Stimulated activated CD8-positive, alpha-beta memory T cell treated with anti-CD3 and anti-CD28 coated beads, Interleukin-4, amount 100 ng/mL, for 4 hours (primary cell): ENCODE measurements around the gene KCNQ5.

Source experiments
- DNase-seq, 2 donors: peaks; one replicate each; pipeline ENCODE4 v3.0.0-alpha.2; 2020; ENCODE audit warnings: low read depth in 2 of 2, low spot score in 1 of 2

KCNQ5 gene

DNA sequence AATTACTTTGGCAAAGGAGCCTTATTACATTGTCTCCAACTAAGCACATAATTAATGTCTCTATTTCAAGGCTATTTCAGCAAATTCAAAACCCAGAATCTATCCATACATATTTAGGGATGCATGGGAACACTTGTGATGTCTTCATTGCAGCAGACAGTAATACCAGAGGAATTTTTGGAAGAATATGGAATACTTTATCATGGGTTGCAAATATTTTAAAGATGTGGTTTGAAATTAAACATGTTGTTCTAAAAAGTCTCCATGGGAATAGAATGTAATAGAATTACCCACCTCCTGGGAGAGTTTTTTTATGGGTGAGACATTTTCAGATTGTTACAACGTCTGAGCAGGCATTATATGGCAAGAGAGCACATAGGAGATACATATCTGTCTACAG lies 170.8 kb downstream of the KCNQ5 start:
- DNase-seq = no peak

DNA sequence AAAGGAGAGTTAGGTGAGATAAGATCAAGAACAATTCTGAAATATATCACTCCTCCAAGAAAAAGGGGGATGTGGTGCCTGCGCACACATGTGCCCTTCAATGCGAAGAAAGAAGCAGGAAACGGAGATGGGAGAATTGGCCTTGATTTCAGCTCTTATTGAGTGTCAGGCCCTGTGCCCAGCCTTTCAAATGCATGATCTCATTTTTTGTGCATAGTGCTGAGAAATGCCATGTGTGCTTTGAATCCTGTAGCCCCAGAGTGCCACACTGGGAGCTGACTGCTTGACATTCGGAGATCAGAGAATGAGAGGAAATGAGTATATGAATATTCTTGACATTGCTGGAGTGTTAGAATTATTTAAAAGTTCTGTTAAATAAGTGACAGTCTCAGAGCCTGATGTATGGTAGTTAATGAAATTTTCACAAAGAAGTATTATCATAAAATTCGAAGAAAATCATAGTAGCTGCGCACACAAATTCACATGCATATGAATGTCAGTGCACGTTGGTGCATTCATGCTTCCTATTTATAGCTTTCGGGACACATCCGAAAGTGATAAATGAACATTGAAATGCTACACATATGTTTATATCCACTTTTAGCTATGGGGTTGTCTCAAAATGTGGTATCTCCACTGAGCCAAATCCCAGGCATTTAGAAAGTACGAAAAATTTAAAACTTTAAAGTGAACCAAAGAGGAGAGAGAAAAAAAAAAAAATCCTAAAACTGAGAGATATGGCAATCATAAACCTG lies 172.0 kb downstream of the KCNQ5 start:
- DNase-seq = no peak

DNA sequence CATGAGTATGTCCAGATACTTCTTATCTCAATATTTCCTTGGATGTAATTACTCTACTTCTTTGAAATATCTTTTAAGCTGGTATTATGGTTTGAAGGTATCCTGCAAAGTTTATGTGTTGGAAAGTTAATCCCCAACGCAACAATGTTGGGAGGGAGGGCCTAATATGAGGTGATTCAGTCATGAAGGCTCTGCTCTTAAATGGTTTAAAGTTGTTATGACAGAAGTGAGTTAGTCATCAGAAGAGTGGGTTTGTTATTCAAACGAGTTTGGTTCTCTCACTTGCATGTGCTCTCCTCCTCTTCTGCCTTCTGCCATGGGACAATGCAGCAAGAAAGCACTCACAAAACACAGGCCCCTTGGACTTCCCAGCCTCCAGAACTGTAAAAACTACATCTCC lies 176.3 kb downstream of the KCNQ5 start:
- no peak for DNase-seq

DNA sequence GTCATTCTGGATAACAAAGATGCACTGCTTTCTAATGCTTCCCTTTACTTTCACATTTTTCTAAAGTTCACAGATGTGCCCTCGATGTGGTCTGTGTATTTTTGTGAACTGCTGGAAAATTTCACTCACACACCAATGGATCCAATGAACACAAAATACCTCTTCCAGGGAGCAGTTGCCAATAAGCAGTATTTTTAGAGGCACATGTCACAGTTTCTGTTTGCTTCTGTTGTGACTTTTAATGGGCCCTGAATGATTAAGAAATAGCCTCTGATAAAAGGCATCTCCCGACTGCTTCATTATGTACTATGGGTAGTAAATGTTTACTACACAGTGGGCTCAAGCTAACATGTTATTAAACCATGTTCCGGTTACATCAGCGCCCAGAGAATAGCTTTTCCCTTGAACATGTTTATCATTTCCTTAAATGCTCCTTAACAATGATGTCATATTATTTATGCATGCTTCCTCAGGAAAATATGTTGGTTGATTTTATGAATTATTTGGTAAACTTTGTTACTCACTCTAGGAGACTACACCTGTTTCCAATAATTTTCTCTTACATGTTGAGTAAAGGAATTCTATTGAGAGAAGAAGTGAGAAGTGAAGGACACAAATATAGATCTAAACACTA lies 188.0 kb downstream of the KCNQ5 start:
- DNase-seq = no peak

DNA sequence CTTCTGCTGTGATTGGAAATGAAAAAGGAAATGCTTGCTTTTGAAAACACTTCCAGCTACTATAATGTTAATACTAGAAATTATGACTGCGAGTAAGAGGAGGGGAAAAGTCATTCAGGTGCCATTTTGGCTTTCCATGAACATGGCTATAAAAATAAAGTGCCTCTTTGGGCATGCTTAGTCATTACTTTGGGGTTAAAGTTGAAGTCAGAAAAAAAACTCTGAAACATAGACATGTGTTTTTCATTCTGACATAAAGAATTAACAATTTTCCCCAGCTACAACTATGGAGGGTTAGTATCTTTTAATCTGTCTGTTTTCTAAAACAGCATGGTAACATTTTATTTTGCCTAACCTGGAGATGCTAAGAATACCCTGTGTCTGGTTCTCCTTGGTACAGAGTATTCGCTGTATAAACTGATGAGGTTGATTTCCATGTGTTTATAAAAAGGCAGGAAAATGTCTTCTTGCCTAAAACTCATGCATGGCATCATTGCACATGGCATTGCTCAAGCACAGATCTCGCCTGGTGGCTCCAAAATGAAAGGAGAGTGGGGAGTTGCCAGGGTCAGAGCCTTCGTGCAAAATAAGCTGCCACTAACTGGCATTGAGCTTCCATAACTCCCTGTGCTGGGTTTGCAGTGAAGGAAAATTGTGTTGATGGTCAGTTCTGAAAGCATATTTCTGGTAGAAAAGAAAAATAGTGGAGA lies 188.9 kb downstream of the KCNQ5 start:
- DNase-seq = no peak

DNA sequence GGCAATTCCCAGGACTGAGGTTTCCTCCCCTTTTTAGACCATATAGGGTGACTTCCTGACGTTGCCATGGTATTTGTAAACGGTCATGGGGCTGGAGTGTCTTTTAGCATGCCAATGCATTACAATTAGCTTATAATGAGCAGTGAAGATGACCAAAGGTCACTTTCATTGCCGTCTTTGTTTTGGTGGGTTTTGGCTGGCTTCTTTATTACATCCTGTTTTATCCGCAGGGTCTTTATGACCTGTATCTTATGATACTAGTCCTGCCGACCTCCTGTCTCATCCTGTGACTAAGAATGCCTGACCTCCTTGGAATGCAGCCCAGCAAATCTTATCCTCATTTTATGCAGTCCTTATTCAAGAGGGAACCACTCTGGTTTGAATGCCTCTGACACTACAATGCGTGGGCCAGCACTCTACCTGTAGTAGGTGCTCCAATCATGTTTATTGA lies 190.1 kb downstream of the KCNQ5 start:
- no peak for DNase-seq

DNA sequence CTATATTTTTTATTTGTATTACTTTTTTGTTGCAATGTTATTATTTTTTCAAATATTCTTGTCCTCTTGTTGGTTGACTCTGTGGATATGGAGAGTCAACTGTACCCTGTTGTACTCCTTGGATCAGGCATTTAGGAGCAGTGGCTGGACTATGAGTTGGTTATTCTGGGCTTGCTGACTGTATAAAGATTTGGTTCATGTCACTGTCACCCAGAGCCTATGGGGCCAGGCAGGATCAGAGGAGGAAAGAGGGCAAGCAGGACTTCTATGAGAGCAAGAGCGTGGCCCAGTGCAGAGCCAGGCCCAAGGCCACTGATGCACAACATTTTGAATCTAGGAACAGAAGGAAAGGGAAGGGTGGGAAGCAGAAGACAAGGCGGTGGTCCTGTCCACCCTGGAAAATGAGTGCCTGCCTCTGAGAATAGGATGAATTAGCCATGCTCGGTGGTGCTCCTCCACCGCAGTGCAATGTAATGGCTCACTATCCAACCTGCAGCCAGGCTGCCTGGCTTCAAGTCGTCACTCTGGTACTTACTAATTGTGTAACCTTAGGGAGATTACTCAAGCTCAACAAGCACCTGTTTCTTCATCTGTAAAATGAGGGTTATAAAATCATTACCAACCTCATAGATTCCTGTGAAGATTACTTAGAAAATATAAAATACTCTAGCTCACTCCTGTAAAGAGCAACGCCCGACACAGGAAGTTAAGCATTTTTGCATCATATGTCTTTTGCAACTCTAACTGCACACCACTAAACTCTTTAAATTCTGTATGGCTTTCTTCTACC lies 192.1 kb downstream of the KCNQ5 start:
- DNase-seq = no peak

DNA sequence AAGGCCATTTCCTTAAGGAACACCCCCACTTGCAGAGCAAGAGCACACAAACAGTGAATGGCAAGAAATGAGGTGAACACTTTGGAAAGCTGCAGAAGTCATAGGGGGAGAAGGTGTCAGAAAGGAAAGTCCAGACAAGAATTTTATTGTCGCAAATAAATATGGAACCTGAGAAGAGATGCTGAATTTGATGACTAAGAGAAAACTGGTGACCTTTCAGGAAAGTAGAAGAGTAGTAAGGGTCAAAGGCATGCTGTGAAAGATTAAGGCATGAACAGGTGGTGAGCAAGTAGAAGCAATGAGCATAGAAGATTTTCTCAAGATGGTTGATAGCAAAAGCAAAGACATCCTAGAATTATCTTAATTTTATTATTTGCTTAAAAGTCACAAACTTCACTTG lies 194.2 kb downstream of the KCNQ5 start:
- no peak for DNase-seq

DNA sequence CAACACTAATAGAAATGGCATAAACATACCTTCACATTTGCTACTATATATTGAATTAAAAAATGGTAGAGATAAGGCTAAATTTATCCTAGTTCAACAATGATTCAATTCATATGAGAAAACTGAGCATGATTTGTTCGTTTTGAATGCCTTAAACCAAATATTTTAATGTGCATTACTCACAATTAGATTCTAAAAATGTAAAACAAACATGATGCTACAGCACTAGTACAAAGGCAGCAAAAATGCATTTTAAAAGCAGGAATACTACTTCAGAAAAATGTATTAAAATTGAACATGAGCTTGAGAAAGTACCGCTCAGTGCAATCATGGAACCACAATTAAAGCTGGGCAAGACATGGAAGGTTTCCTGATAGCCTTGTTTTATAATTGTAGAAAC lies 195.3 kb downstream of the KCNQ5 start:
- no peak for DNase-seq

DNA sequence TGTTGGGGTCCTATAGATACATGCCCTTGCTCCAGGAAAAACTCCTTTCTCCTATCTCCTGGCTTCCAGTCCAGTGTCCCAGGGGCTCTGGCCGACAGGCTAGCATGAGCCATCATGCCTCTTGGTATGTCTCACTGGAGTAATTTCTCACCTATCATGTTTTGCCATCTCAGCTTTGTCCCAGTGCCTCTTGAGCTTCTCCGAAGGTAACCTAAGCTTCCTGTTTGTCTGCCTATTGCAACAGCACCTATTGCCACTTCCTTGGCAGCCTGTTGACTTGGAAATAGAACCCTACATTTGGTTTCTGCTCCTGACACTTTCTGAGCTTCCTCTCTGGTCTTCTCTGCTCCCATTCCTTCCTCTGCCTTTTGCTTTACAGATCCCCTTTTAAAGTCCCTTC lies 197.7 kb downstream of the KCNQ5 start:
- no peak for DNase-seq

DNA sequence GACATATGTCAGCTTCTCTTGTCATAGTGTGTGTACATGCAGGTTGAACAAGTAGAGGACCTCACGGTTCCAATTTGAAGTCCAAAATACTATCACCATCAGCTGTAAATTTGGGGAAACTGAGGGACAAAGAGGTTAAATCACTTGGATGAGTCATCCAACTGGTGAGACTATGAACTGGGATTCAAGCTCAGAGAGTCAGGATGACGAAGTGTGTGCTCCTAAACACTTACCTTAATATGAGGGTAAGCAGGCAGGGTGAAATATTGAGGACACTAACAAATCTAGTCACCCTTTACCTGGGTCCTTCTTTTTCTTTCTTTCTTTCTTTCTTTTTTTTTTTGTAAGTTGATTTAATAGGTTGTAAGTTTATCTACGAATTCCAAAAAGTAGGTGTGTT lies 198.3 kb downstream of the KCNQ5 start:
- DNase-seq = no peak

DNA sequence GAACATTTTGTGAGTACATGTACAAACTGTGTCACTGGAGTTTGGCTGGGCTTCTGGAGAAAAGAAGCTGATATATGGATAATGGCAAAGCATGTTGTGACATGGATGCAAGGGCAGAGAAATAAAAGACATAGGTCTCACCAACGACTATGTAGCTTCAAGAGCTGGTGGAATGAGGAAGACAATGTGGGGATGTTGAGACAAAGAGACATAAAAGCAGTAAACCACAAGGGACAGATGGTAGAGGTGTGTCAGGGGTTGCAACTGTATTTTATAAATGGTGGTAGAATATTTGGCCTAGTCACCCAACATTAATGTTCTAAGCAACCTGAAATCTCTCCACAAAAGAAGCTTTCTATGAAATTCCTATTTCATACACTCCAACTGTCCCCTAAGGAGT lies 199.0 kb downstream of the KCNQ5 start:
- no peak for DNase-seq

DNA sequence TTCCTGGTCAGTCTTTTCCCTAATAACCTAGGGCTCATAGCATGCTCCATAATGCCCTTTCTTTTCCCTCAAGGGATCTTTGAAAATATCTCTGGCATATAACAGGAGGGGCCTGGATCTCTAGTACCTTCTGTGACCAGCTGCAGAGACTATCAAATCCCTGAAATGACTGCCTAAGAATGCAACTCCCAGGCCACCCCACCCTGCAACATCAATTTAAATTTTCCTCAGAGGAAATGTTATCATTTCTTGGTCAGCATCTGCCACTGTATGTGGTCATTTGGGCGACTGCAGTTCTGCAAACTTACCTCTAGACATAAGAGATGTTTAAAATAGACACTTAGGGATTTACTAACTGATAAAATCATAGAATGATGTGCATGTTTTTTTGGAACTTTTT lies 200.2 kb downstream of the KCNQ5 start:
- no peak for DNase-seq

DNA sequence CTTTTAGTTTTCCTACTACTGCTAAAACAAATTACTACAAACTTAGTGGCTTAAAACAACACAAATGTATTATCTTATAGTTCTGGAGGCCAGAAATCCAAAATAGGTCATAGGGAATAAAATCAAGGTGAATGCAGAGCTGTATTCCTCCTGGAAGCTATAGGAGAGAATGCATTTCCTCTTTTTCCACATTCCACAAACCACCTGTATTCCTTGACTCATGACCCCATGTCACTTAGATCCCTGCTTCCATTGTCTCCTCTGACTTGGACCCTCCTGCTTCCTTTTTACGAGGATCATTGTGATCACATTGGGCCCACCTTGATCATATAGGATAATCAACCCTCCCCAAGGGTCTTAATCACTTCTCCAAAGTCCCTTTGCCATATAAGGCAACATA lies 200.8 kb downstream of the KCNQ5 start:
- DNase-seq = no peak

DNA sequence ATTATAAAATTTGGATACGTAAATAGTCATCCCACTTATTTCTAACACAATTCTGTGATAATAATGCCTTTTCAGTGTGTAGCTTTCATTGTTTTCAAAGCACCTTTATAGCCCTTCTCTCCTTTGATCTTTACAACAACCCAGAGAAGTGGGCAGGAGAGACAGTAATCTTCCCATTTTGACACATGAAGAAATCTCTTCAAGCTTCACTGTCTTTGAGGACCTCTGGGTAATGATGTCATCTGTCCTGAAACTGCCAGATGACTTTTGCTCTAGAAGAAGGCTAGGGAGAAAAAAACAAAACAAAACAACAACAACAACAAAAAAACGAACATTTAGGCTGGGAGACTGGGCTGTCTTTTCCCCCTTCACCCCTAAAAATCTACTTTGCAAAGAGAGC lies 203.0 kb downstream of the KCNQ5 start:
- DNase-seq = no peak

DNA sequence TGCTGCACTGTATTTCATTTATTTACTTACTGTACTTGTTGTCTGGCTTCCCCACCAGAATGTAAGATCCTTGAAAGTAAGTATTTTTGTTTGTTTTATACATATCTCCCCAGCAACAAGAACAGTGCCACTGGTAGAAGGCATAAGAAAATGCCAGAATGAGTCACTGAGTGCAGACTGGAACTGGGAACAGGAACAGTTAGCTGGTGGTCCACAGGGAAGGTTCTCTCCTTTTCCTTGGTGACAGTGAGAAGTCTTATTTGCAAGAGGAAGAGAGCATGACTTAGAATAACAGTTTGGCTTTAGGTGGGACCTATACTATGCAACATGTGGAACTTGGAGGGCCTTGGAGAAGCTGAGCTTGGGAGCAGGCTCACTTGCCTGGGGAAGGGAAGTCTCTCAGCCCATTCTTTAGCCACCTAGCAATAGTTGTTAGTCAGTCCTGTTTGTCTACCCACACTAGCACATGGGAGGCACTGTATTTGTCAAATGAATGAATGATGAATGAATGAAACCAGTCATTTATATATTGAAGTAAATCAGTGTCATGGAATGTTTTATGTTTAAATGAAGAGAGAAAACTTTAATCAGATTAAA lies 203.5 kb downstream of the KCNQ5 start:
- no peak for DNase-seq

DNA sequence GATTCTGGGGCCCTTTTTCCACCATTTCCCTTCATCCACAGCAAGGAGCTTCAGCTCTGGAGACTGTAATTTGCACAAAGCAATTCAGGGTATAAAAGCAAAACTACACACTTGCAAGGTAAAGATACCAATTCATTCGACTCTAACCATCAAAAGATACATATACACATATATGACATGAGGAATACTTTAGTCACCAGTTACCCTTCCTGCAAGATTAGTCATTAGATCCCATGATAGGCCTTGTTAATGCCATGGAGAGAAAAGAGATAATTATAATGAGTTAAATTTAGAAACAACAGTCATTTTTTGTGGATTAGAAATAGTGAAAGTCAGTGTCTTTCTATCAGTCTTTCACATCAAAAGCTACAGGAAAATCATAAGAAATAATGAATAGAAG lies 204.2 kb downstream of the KCNQ5 start:
- DNase-seq = no peak

DNA sequence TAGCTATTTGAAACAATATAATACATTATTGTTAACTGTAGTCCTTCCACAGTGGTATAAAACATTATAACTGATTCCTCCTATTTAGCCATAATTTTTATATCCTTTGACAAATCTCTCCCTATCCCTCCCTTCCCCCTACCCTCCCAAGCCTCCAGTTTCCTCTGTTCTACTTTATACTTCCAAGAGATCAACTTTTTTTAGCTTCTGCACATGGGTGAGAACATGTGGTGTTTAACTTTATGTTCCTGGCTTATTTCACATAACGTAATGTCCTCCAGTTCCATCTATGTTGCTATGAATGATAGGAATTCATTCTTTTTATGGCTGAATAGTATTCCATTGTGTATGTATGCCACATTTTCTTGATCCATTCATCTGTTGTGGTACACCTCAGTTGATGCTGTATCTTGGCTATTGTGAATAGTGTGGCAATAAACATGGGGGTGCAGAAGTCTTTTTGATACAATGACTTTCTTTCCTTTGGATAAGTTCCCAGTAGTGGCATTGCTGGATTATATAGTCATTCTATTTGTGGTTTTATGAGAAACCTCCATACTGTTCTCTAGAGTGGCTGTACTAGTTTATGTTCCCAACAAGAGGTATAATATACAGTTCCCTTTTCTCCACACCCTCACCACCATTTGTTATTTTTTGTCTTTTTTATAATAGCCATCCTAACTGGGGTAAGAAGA lies 205.0 kb downstream of the KCNQ5 start:
- no peak for DNase-seq

DNA sequence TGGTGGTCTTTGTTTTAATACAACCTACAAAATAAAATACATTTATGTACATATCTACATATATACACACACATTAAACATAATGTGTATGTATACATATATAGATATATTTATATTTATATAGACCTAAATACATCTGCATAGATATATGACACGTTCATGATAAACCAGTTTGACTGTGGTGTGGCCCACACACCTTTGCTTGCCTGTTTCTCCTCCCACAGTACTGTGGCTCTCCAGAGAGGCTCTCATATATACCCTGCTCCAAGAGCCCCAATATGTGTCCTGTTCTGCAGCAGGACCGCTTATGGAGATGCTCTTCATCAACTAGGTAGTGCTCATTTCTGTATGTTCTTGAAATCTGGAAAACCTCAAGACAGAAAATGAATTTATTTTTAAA lies 207.0 kb downstream of the KCNQ5 start:
- no peak for DNase-seq

DNA sequence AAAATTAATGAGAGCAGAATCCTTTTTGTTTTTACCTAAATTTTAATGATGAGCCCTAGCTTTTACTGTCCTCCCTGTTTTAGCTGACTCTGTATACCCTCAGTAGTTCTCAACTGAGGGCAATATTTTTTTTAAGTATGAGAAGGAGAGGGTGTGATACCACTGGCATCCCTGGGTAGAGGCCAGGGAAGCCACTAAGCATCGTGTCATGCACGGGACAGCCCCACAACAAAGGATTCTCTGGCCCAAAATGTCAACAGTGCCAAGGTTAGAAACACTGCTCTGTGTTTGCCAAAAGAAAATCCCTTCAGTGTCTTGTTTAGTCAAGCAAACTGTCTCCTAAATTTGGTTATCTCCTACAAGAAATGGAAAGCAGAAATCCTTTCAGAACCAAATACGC lies 210.4 kb downstream of the KCNQ5 start:
- DNase-seq = no peak

DNA sequence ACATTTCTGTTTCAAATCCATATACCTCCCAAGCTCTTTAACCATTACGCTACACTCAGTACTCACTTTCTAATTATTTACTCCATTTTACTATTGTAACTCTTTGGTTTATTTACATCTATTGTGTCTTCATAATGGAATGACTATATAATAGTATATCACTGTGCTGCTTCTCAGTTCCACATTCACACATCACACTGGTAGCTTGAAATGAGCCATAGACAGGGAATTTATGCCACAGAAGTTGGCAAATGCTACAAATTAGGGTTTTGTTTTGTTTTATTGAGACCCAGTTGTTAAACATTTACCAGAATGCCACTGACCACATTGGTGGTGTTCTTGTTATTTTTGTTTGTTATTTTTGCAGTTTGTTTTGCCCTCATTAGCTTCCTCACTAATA lies 213.9 kb downstream of the KCNQ5 start:
- no peak for DNase-seq
